GM21737 (cell line): ENCODE measurements around the gene ACOXL.

Experiments
- ATAC-seq: cut with Tn5 transposase; IDR thresholded peaks from one replicate; pipeline ENCODE4 v1.9.1; 2021; ENCODE audit warnings: mild to moderate bottlenecking, moderate library complexity; ENCODE audit not compliant: unreplicated experiment

ACOXL gene

DNA sequence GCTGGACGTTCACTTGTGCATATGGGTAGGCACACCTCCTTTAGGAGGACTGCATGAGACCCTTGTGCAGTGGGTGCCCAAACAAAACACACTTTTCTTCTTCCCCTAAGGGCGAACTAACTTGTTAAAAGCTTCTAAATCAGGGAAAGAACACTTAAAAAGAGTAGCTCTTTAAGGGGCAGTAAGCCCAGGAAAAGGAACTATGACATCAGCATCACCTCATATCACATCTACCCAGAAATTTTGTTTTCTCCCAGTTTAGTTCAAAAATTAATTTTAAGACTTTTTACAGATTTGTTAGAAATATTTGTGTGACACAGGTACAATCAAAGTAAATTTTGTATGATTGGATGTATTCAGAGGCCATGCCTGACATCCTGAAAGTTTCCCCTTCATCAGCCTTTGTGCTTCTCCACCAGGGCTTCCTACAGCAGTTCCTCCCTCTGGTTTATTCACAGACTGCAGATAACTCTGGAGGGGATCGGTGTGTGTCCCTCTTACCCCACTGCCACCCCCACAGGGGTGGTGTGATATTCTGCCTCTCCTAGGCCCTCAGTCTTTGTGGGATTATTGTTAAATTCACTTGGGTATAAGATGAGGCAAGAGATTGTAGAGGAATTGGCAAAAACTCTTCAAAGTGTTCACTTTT is 416.0 kb downstream of the ACOXL start:
- no peak for ATAC-seq

DNA sequence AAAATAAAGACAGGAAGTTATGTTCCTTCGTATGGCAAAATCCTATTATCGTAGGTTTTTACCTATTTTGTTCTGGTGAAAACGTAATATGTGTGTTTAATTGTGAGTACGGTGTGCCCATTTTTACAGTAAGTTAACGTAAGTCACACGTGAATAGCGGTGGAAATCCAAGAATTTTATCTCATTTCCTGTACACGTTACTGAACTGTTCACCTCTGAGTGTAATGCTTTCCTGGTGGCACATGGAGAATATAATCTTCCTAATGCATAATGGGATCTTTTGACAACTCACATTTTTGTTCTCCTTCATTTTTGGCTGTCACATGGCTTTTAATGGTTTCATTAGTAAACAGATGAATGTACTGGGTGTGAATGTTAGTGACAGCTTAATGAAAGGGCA is 416.6 kb downstream of the ACOXL start:
- ATAC-seq, result no peak

DNA sequence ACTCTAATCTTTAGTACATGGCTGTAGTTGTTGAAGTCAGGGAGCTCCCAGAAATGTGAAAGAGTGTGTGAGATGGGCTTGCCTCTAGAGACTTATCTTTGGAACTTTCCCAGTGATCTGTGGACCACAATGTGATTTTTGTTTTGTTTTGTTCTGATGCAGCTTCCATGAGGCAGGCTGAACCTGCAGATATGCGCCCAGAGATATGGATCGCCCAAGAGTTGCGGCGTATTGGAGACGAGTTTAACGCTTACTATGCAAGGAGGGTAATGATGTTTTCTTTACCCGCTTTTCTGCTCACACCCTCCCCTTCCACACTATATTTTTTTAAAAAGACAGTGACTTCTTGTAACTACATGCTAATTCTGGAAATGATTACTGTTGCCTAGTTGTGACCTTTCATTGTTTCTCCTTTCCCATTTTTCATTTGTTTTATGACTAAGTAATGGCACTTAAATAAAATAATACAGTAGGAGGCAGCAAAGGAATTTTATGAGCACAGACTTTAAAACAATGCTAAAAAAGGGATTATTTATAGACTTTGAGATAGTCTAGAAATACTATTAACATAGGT is 417.6 kb downstream of the ACOXL start:
- no peak for ATAC-seq

DNA sequence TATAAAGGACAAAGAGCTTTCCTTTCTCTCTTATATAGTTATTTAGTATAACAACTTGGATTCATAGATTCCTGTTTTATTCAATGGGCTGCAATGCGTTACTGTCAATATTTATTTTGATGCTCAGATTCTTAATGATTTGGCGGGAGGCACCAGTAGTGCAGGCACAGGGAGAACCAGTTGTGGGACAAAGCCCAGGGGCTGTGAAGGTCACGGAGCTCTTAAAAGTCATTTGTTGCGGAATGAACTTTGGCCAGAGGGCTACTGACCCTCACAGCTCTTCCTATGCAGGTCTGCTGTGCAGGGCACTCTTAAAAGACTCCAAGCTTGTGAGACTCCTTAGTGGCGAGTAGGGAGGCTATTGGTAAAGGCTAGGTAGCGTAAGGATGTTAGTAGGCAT is 422.4 kb downstream of the ACOXL start:
- ATAC-seq, result no peak

DNA sequence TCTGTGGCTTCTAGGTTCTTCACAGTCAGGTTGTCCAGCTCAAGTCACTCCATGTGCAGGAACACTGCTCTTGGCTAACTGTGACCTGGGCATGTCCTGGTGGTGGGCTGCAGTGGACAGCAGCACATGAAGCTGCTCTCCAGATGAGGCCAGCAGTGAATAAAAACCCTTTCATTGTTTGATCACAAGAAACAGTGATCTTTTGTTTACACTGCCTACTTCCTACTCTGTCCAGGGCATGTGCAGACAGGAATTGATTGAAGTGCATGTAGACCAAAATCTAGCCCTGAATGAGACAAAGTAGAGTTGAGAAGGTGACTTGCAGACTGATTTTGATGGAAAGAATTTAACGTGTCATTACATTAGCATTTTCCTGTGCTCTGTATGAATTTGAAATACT is 423.2 kb downstream of the ACOXL start:
- no peak for ATAC-seq

DNA sequence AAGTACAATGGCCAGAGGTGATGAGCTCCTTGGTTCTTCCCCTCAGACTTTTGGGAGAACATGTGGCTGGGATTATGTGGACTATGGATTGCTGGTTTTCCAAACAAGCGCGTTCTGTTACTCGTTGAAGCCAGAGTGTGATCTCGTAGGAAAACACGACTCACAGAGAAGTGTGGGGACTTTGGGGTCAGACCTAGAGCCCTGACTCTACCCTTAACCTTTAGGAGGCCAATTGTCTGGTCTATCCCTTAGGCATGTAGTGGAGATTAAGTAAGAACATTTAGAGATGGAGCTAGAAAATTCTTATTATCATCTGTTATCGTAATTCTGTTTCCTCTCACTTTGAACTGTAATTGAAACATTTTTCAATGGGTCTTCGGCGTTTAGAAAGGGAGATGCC is 424.2 kb downstream of the ACOXL start:
- ATAC-seq, result no peak

DNA sequence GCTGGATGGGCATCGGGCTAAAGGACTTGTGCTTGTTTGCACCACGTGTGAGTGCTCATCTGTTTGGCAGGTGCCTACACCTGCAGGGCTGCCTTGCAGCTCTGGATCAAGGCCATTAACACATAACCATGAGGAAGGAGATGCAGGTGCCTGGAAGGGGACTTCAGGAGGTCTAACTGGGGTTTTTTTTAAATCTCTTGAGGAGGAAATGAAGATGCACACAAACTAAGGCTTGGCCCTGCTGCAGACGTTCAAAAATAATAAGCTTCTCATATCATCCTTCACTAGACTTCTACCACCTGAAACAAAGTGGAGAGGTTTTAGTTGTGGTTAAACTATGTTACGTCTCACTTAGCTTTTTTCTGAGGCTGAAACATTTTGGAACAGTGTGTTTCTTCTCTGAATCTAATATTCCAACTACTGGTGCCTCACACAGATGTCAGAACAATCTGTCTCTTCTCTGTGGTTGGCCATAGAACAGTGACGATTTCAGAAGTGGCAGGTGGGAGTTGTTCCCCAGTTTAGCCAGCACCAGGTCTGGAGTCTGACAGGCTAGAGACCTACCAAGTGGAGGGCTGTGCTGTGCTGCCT is 424.8 kb downstream of the ACOXL start:
- ATAC-seq, result peak; percentile 35

DNA sequence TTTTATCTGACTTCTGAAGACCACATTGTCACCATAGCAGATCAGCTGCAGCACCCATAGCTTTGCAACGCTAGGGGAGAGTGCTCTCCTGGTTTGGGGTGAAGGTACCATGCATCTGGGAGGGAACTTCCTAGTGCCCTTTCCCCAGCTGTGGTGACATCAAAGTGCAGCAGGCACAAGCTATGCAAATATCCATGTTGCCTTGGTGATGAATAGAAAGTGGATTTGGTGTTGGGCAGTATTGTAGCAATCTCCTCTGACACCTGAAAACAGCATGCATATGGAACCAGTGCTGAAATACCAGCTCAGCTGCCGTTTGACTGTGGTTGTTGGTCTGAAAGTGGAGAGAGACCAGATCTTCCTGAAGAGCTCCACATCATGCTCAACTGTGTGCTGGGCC is 425.4 kb downstream of the ACOXL start:
- peak; percentile 43 for ATAC-seq

DNA sequence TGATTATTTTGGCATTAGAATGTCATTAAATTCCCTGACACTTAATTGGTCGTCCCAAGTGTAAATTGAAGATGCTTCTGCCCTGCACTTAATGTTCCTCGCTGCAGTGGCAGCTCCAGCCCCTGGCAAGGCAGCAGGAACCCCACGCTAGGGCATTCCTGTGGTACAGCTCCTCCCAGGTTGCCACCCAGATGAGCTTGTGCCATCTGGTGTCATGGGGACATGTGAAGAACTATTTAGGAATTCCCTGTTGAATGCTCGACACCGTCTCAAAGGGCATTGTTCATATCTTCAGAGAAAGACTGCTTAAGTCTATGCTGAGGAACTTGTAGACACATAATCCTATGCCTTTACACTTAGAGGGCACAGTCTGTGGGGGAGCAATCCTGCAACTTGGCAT is 427.3 kb downstream of the ACOXL start:
- ATAC-seq, result no peak

DNA sequence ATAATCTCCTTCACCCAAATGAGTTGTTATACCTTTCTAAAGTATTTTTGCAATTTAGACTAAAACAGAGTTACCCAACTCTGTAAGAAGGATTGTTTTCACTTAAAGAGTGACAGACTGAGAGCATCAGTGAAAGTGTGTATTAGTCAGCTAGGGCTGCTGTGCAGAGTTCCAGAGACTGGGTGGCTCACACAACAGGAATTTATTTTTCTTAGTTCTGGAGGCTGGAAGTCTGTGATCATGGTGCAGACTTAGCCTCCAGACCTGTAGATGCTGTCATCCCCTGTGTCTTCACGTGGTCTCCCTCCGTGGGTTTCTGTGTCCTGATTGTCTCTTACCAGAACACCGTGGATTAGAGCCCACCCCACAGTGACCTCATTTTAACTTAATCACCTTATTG is 428.4 kb downstream of the ACOXL start:
- ATAC-seq, result no peak

DNA sequence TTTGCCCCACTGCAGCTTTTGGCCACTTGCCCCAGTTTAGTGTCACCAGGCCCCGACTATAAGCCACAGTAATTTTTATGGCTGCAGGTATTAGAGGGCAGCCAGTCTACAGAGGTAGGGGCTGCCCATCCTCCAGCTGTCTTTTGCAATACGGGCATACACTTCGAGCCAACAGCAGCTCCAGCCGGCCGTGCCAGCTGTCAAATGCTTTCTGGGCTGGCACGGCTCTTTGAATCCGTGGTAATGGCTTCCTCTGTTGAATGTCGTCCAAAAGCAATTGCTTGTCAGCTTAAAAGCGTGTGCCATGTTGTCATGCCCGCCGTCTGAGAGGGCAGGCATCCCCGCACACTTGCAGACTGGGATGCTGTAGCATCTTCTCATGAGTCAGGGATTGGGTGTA is 429.6 kb downstream of the ACOXL start:
- ATAC-seq, result no peak

DNA sequence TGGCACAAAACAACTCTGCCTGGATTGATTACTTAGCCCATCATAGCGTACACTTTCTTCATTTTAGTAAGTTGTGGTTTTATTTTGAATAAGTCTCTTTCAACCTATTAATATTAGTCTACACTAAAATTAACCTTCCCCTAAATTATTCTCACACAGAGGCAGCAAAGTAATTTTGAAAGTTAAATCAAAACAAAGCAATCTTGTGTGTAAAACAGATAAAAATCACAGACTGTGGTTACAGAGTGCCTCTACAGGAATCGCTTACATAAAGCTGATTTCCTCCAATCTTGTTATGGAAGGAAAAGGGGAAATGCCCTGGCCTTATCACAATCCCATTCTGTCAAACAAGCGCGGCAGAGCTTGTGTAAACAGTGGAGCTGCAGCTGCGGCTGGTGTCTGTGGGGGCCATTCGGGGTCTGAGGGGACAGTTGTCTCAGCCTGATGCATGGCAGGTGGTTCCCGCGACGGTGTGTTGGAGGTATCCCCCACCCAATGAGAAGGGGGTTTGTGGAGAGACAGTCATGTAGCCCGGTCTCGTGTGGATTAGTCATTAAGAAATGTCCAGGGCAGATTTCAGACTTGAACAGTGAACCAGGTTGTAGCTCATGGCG is 430.5 kb downstream of the ACOXL start:
- ATAC-seq, result no peak

DNA sequence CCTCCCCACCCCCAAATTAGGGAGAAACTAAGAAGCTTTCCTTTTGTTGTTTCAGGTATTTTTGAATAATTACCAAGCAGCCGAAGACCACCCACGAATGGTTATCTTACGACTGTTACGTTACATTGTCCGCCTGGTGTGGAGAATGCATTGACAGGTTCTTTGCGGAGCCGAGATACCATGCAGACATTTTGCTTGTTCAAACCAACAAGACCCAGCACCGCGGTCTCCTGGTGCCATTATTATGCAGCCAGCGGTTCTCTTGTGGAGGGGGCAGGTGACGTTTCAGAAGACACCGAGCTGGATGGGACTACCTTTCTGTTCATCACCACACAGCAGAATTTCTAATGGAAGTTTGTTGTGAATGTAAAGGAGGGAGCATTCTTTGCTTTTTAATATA is 431.7 kb downstream of the ACOXL start:
- no peak for ATAC-seq

DNA sequence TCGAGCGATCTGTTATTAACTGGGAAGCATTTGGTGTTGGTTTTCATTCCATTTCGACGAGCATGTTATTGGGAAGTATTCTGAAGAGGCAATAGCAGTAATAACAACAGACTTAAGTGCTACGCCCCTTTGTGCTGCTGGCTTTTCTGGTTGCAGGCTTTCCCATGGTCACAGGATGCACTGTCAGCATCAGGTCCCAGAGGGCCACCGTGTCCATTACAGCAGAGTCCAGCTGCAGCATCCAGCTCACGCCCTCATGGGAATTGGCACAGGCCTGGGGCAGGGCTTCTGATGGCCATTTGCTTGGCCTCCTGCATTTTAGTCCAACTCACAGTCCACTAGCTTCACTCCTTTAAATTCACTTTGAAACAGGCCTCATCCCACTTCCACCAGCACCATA is 432.7 kb downstream of the ACOXL start:
- no peak for ATAC-seq

DNA sequence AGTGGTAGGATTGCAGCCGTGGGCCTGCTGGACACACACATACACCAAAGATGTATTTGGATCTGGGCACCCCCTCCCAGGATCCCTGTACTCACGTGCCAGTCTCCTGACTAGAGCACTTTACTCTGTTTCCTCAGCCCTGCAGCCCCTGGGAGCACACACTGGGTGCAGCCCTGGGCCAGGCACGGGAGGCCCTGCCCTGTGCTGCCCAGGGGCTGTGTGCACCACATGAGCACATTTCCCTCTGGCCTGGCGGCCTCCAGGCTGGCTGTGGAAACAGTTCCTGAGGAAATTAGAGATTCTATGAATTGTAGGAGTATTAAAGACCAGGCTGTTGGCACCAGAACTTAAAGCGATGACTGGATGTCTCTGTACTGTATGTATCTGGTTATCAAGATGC is 433.7 kb downstream of the ACOXL start:
- ATAC-seq, result no peak

DNA sequence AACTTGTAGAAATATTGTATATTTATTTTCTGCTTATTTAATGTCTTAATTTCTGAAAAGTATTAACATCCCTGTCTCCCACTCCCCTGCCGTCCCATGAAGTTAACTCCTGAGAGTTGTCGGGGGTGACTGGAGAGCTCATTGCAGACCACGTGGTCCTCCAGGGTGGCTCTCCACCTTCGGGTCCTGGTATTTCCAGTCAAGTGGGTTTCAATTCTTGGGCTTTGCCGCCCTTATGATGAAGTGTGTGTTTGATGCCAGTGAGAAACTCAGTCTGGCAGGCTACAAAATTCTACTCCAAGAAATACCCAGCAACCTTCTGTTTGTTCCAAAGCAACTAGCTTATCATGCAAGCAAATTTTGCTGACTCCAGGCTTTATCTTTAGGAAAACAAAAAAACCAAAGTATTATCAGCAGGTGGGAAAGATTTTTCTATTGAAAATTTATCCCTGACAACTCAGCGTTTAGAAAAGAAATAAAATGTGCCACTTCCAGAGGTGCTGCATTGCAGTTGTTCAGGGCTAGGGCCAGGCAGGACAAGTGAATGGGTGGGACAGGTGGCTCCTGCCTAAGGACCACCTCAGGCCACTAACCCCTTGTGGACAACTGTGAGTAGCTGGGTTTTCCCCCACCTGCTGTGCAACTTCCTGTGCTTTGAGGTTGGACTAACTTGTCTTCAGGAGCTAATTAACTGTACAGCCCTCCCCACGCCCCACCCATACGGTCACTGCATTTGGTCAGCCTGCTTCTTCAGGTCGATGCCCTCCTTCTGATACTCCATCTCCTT is 434.9 kb downstream of the ACOXL start:
- no peak for ATAC-seq

DNA sequence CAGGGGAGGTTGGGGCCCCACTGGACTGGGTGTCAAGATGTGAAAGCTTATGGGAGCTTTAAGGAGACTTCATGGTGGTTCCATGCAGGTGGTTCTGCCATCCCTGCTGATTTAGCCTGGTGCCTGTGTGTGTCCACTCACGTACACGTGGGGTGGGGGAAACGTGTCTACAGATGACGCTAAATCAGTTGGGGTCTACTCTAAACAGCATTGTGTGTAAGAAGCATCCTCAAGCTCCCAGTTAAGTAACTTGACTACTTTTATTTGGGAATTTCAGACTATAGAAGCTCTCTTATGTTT is 435.4 kb downstream of the ACOXL start:
- ATAC-seq, result no peak
